ENCODE measurements around the gene KSR1. TPM values are rescaled to one million over a fixed set of nuclear protein-coding genes. Genes with fewer than 3 reads are reported as not detected.

KSR1 gene
- total RNA-seq, 1 experiment from 2014 or later: 21.7 TPM

- in situ Hi-C loops (cut with HindIII; ENCODE audit: low pct_unique_long_range_greater_than_20kb, low sequenced_read_pairs) (no loop called here), intact Hi-C loops (cut with micrococcal nuclease; ENCODE audit: unreplicated experiment) (loop anchor here (10.0 kb wide), 1 partner anchor 98 kb away; no protein-coding TSS in a partner anchor)
- no peak overlapping the region for H3K4me3 ChIP-seq (ENCODE audit: low read depth in 2 of 2, low read length in 2 of 2)
- H3K9me3 ChIP-seq (ENCODE audit: control insufficient read depth, insufficient read depth, low read depth, low read length): peaks cover 5% of the 10 kb centered on the region; the same call in 1 of the 2 replicates
- no peaks in the 10 kb centered on the region for H3K27me3 ChIP-seq (ENCODE audit: control insufficient read depth, insufficient read depth, low read length)
- DNase-seq (ENCODE audit: low read depth, low spot score): no peak
- H3K27ac ChIP-seq (ENCODE audit: low read length): no peak overlapping the region
- peaks cover 2% of the 10 kb centered on the region for H3K4me1 ChIP-seq (ENCODE audit: control insufficient read depth, insufficient read depth, low read length)
- H3K36me3 ChIP-seq (ENCODE audit: control insufficient read depth, insufficient read depth, low read length): no peaks in the 10 kb centered on the region
- BruUV-seq (replicated peaks): no TSS peak
- TF ChIP-seq REST (IDR thresholded peaks at IDR 0.05; ENCODE audit: insufficient read depth in 1 of 2, low read depth in 2 of 2, low read length in 1 of 2) (no peak), CTCF (IDR thresholded peaks at IDR 0.05) (no peak), SIN3A (IDR thresholded peaks at IDR 0.05; ENCODE audit: borderline replicate concordance, insufficient read depth, low read depth, low read length) (no peak), TCF7L2 (IDR thresholded peaks at IDR 0.05; ENCODE audit: low read depth, low read length) (no peak), POLR2AphosphoS5 (IDR thresholded peaks at IDR 0.05; ENCODE audit: low read depth, low read length) (no peak)
- POLR2A ChIA-PET: no interaction called here
- ATAC-seq: no peak
- CTCF ChIA-PET: no interaction called here
Observed at GRCh38 chr17:27496437-27496943, 40.2 kb downstream of the KSR1 start.

- H3K27me3 ChIP-seq (ENCODE audit: control insufficient read depth, insufficient read depth, low read length): no peaks in the 10 kb centered on the region
- BruUV-seq (replicated peaks): no TSS peak
- peaks cover 2% of the 10 kb centered on the region for H3K4me1 ChIP-seq (ENCODE audit: control insufficient read depth, insufficient read depth, low read length)
- H3K4me3 ChIP-seq (ENCODE audit: low read depth in 2 of 2, low read length in 2 of 2): no peak overlapping the region
- intact Hi-C loops (cut with micrococcal nuclease; ENCODE audit: unreplicated experiment): loop anchor here (10.0 kb wide), 1 partner anchor 98 kb away; no protein-coding TSS in a partner anchor
- in situ Hi-C loops (cut with HindIII; ENCODE audit: low pct_unique_long_range_greater_than_20kb, low sequenced_read_pairs): no loop called here
- H3K36me3 ChIP-seq (ENCODE audit: control insufficient read depth, insufficient read depth, low read length): no peaks in the 10 kb centered on the region
- no peak overlapping the region for H3K27ac ChIP-seq (ENCODE audit: low read length)
- TF ChIP-seq POLR2AphosphoS5 (IDR thresholded peaks at IDR 0.05; ENCODE audit: low read depth, low read length) (no peak), REST (IDR thresholded peaks at IDR 0.05; ENCODE audit: insufficient read depth in 1 of 2, low read depth in 2 of 2, low read length in 1 of 2) (no peak), SIN3A (IDR thresholded peaks at IDR 0.05; ENCODE audit: borderline replicate concordance, insufficient read depth, low read depth, low read length) (no peak), CTCF (IDR thresholded peaks at IDR 0.05) (no peak), TCF7L2 (IDR thresholded peaks at IDR 0.05; ENCODE audit: low read depth, low read length) (no peak)
- CTCF ChIA-PET: no interaction called here
- H3K9me3 ChIP-seq (ENCODE audit: control insufficient read depth, insufficient read depth, low read depth, low read length): peaks cover 5% of the 10 kb centered on the region; the same call in 1 of the 2 replicates
- POLR2A ChIA-PET: no interaction called here
- ATAC-seq: no peak
- DNase-seq (ENCODE audit: low read depth, low spot score): no peak
Observed at GRCh38 chr17:27496971-27497370, 40.7 kb downstream of the KSR1 start.

All from Panc1 (cell line).